Measurements from ENCODE around the gene SET. TPM values are rescaled to one million over a fixed set of nuclear protein-coding genes. Genes with fewer than 3 reads are reported as not detected.
A peak's percentile ranks its signal among the peaks of the same experiment; 100 is the strongest.

The SET gene
- total and polyA plus RNA-seq, 2 of the 13 experiments (the other 11 are each of a cell fraction or from before 2014, with no cell fraction given), result 94.2 to 611 TPM

DNA sequence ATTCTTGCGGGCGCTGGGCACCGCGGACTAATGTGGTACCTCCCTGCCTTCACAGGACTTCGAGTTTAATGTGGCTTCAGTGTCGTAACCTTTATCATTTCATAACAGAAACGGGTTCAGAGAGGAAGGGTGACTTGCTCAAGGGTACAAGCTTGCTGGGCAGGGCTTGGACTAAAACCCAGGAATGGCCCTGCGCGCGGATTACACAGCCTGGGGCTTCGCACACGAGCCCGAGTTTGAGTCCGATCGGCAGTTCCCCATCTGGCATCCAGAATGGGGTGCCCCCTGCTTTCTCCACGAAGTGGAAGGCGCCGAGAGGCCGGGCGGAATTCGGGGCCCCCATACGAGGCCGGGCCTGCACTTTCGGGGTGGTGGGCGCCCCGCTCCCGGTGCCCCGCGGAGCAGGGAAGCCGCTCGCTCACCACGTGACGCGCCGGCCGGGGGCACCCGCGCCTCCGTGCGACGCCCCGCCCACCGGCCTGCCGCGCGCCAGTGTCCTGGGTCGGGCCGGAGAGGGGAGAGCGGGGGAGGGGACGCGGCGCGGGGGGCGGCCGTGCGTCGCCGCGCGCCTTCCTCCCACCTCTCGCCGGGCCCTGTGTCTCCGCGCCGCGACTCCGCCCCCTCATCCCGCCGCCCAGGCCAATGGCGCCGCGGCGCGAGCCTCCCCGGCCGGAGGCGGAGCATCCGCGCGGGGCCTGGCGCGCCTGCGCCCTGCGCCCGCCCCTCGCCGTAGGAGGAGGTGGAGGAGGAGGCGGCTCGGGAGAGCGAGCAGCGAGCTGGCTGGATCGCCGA, at the start of gene SET (continued):
- TF ChIP-seq, protein P1, sequence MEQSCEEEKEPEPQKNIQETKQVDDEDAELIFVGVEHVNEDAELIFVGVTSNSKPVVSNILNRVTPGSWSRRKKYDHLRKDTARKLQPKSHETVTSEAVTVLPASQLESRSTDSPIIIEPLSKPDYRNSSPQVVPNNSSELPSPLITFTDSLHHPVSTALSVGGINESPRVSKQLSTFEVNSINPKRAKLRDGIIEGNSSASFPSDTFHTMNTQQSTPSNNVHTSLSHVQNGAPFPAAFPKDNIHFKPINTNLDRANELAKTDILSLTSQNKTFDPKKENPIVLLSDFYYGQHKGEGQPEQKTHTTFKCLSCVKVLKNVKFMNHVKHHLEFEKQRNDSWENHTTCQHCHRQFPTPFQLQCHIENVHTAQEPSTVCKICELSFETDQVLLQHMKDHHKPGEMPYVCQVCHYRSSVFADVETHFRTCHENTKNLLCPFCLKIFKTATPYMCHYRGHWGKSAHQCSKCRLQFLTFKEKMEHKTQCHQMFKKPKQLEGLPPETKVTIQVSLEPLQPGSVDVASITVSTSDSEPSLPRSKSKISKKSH (CRISPR knock-in tag; IDR thresholded peaks at IDR 0.05; ENCODE audit: borderline replicate concordance), result peak; percentile 69; the same call in 1 of the 2 replicates
- TF ChIP-seq IRX3 (CRISPR knock-in tag; IDR thresholded peaks at IDR 0.05; ENCODE audit: borderline replicate concordance, low read depth) (0 out of 2 replicates have a peak, but pooled peaks have one; percentile 56), ZNF17 (CRISPR knock-in tag; IDR thresholded peaks at IDR 0.05) (no peak), ZSCAN5A (CRISPR knock-in tag; IDR thresholded peaks at IDR 0.05; ENCODE audit: borderline replicate concordance) (no peak), RXRB (CRISPR knock-in tag; IDR thresholded peaks at IDR 0.05; ENCODE audit: borderline replicate concordance) (peak; percentile 7; the same call in 1 of the 2 replicates), ZNF678 (CRISPR knock-in tag; IDR thresholded peaks at IDR 0.05) (0 out of 2 replicates have a peak, but pooled peaks have one; percentile 49), SPEN (CRISPR knock-in tag; IDR thresholded peaks at IDR 0.05; ENCODE audit: low read depth) (peak; percentile 57), NR2F6 (IDR thresholded peaks at IDR 0.05) (no peak), NR2F6 (CRISPR knock-in tag; IDR thresholded peaks at IDR 0.05) (no peak), PHF21A (CRISPR knock-in tag; IDR thresholded peaks at IDR 0.05) (peak; percentile 57), SYNCRIP (IDR thresholded peaks at IDR 0.05; ENCODE audit: insufficient read depth, low read depth, low read length) (no peak), ZNF142 (CRISPR knock-in tag; IDR thresholded peaks at IDR 0.05) (no peak; the same call in 1 of the 2 replicates), DNMT3B (CRISPR knock-in tag; conservative IDR thresholded peaks at IDR 0.05) (no peak), NFYC (CRISPR knock-in tag; IDR thresholded peaks at IDR 0.05) (0 out of 2 replicates have a peak, but pooled peaks have one; percentile 9)
- TF ChIP-seq, protein P2, sequence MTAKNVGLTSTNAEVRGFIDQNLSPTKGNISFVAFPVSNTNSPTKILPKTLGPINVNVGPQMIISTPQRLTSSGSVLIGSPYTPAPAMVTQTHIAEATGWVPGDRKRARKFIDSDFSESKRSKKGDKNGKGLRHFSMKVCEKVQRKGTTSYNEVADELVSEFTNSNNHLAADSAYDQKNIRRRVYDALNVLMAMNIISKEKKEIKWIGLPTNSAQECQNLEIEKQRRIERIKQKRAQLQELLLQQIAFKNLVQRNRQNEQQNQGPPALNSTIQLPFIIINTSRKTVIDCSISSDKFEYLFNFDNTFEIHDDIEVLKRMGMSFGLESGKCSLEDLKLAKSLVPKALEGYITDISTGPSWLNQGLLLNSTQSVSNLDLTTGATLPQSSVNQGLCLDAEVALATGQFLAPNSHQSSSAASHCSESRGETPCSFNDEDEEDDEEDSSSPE (CRISPR knock-in tag; IDR thresholded peaks at IDR 0.05), result peak; percentile 78
- TF ChIP-seq, protein P3, sequence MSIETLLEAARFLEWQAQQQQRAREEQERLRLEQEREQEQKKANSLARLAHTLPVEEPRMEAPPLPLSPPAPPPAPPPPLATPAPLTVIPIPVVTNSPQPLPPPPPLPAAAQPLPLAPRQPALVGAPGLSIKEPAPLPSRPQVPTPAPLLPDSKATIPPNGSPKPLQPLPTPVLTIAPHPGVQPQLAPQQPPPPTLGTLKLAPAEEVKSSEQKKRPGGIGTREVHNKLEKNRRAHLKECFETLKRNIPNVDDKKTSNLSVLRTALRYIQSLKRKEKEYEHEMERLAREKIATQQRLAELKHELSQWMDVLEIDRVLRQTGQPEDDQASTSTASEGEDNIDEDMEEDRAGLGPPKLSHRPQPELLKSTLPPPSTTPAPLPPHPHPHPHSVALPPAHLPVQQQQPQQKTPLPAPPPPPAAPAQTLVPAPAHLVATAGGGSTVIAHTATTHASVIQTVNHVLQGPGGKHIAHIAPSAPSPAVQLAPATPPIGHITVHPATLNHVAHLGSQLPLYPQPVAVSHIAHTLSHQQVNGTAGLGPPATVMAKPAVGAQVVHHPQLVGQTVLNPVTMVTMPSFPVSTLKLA (IDR thresholded peaks at IDR 0.05), result no peak
